H1 (cell line): ENCODE measurements around the gene DEFB125. TPM values are rescaled to one million over a fixed set of nuclear protein-coding genes. Genes with fewer than 3 reads are reported as not detected.

Experiments used
- CREB1 ChIP-seq: IDR thresholded peaks from 2 replicates; pipeline ENCODE4 v1.6.1; 2012; ENCODE audit warnings: inconsistent platforms
- EP300 ChIP-seq, 2 experiments: IDR thresholded peaks; 1 replicate in 1 of 2; 2 replicates in 1 of 2; pipeline ENCODE4 v1.6.1; 2011 to 2012; ENCODE audit warnings: low read depth in 2 of 2, low read length in 2 of 2, mild to moderate bottlenecking in 2 of 2, borderline replicate concordance in 1 of 2, inconsistent platforms in 1 of 2, moderate library complexity in 1 of 2
- JUN ChIP-seq: IDR thresholded peaks from 2 replicates; pipeline ENCODE4 v1.6.1; 2011; ENCODE audit warnings: low read depth, mild to moderate bottlenecking, improper control_type of control experiment, low read length
- JUND ChIP-seq: IDR thresholded peaks from 2 replicates; pipeline ENCODE4 v1.6.1; 2011; ENCODE audit warnings: mild to moderate bottlenecking, improper control_type of control experiment, low read length
- RFX5 ChIP-seq: IDR thresholded peaks from 2 replicates; pipeline ENCODE4 v1.6.1; 2011; ENCODE audit warnings: low read depth, low read length, improper control_type of control experiment, borderline replicate concordance
- RNF2 ChIP-seq: fragments of 200-900, 300-1000 bp; sonication (generic); IDR thresholded peaks from 2 replicates; pipeline ENCODE4 v1.7.1; 2016; ENCODE audit warnings: borderline replicate concordance, low read depth, mild to moderate bottlenecking, antibody characterized with exemption, low read length; ENCODE audit not compliant: poor library complexity, severe bottlenecking; ENCODE audit errors: missing control alignments
- SAP30 ChIP-seq: fragments of 300-600 bp; sonication (generic); IDR thresholded peaks from 2 replicates; pipeline ENCODE4 v1.7.1; 2012; ENCODE audit warnings: low read length, moderate library complexity, mild to moderate bottlenecking, inconsistent platforms; ENCODE audit not compliant: insufficient read depth, insufficient replicate concordance
- SUZ12 ChIP-seq: fragments of 200-600 bp; sonication (generic); IDR thresholded peaks from 2 replicates; pipeline ENCODE4 v1.6.1; 2012; ENCODE audit warnings: mild to moderate bottlenecking, inconsistent platforms, low read length, moderate library complexity, mixed read lengths
- polyA plus RNA-seq, 7 experiments: library from polyadenylated mRNA; depleted of rRNA in 3 of 7; stranded (reverse) in 5 of 7; unstranded in 2 of 7; fragments of >200 nt in 5 of 7; fragments of 200-250 nt in 2 of 7; gene quantifications; 1 replicate in 5 of 7; 2 replicates in 1 of 7; 4 replicates in 1 of 7; pipeline versions ENCODE4 v1.2.1 to v1.2.3, GENCODE V29; 2011 to 2013; ENCODE audit warnings: missing spikeins in 2 of 7, mixed read lengths in 2 of 7
- total RNA-seq: library from RNA; stranded (reverse); fragmentation: NEBNext Ultra II Directional; extraction: Animal tissue kit (Norgen Biotek cat#: 25700); gene quantifications from 2 replicates; pipeline ENCODE4 v1.2.1, GENCODE V29; 2021

DEFB125 gene
- total and polyA plus RNA-seq, 2 of the 8 experiments (the other 6 are each of a cell fraction or from before 2014, with no cell fraction given), result not detected

GRCh38 chr20:60035-60918, 27.2 kb upstream of the DEFB125 start (continued):
- TF ChIP-seq RFX5, result no peak
- no peak for TF ChIP-seq JUND
- no peak for TF ChIP-seq CREB1
- no peak for TF ChIP-seq SAP30
- no peak for TF ChIP-seq SUZ12
- TF ChIP-seq JUN, result no peak
- TF ChIP-seq EP300 (IDR thresholded peaks at IDR 0.05; ENCODE audit: borderline replicate concordance in 1 of 2, low read depth in 2 of 2, low read length in 2 of 2), result no peak
- no peak for TF ChIP-seq RNF2
- TF ChIP-seq, all 59 proteins: peak for 0
